Endothelial cell of umbilical vein (primary cell): ENCODE results near the gene HIVEP3. TPM values are rescaled to one million over a fixed set of nuclear protein-coding genes. Genes with fewer than 3 reads are reported as not detected.

Experiments
- BruUV-seq: library from RNA; stranded (reverse); fragments of 400-500 nt; replicated peaks from 2 replicates; lab custom pipeline; 2021; lab: Mats Ljungman, UMichigan
- CTCF ChIA-PET: fragments of 300-600, 350-600 bp; sonication (Branson Sonifier 250); formaldehyde crosslinking; loops from one replicate; lab custom pipeline; 2021; ENCODE audit warnings: antibody characterized with exemption, inconsistent platforms; lab: Charles Lee
- POLR2A ChIA-PET: fragments of 300-600, 350-600 bp; sonication (Branson Sonifier 250); formaldehyde crosslinking; loops from one replicate; lab custom pipeline; 2021; ENCODE audit warnings: antibody characterized with exemption, inconsistent platforms; lab: Charles Lee
- DNase-seq: peaks from one replicate; pipeline ENCODE4 v3.0.0-alpha.2; 2011; ENCODE audit warnings: low read depth, low spot score
- FAIRE-seq: peaks from 2 replicates; lab custom pipeline; 2011; peaks lifted over from hg19 to GRCh38; lab: Jason Lieb, UNC
- H2AFZ ChIP-seq: 2 replicates; pipeline ENCODE4 v1.6.0; 2012; ENCODE audit warnings: low read depth, low read length, control low read depth, inconsistent platforms
- H3K27ac ChIP-seq: 2 replicates; pipeline ENCODE4 v1.5.1; 2011; ENCODE audit warnings: low read depth, mild to moderate bottlenecking, control low read depth, low read length, moderate library complexity; ENCODE audit not compliant: insufficient read depth
- H3K27me3 ChIP-seq, 2 experiments: 2 replicates each; pipeline versions ENCODE4 v1.6.0 to v1.6.1; 2011; ENCODE audit warnings: low read length in 2 of 2, mixed read lengths in 1 of 2; ENCODE audit not compliant: control insufficient read depth in 2 of 2, insufficient read depth in 2 of 2
- H3K36me3 ChIP-seq, 2 experiments: 2 replicates in 1 of 2; 3 replicates in 1 of 2; pipeline ENCODE4 v1.5.1; 2011; ENCODE audit warnings: low read length in 2 of 2, mild to moderate bottlenecking in 1 of 2, moderate library complexity in 1 of 2; ENCODE audit not compliant: control insufficient read depth in 2 of 2, insufficient read depth in 2 of 2; ENCODE audit errors: extremely low read depth in 1 of 2
- H3K4me1 ChIP-seq: 3 replicates; pipeline ENCODE4 v1.5.1; 2011; ENCODE audit warnings: mild to moderate bottlenecking, low read length; ENCODE audit not compliant: control insufficient read depth, insufficient read depth; ENCODE audit errors: extremely low read depth
- H3K4me2 ChIP-seq: 2 replicates; pipeline ENCODE4 v1.6.1; 2011; ENCODE audit warnings: low read length, control low read depth, mixed read lengths; ENCODE audit not compliant: insufficient read depth
- H3K4me3 ChIP-seq, 3 experiments: fragments of 200-600 bp in 1 of 3; sonication (generic), shearing (Covaris generic) in 1 of 3; replicated peaks in 1 of 3; 2 replicates each; pipeline ENCODE4 v1.5.1; 2011 to 2016; ENCODE audit warnings: control low read depth in 3 of 3, low read length in 3 of 3, mild to moderate bottlenecking in 2 of 3, inconsistent platforms in 1 of 3, low read depth in 1 of 3, moderate library complexity in 1 of 3; ENCODE audit not compliant: insufficient read depth in 1 of 3
- H3K79me2 ChIP-seq: 2 replicates; pipeline ENCODE4 v1.6.0; 2012; ENCODE audit warnings: low read length, inconsistent platforms; ENCODE audit not compliant: control insufficient read depth, insufficient read depth
- H3K9ac ChIP-seq: replicated peaks from 2 replicates; pipeline ENCODE3; 2011; ENCODE audit warnings: low read length, control low read depth; ENCODE audit not compliant: insufficient read depth; ENCODE audit errors: extremely low read depth
- H3K9me1 ChIP-seq: replicated peaks from 3 replicates; pipeline ENCODE4 v1.6.0; 2011; ENCODE audit warnings: mild to moderate bottlenecking, low read length; ENCODE audit not compliant: control insufficient read depth, insufficient read depth; ENCODE audit errors: extremely low read depth
- H3K9me3 ChIP-seq: replicated peaks from 2 replicates; pipeline ENCODE4 v1.5.1; 2012; ENCODE audit warnings: low read length, inconsistent platforms; ENCODE audit not compliant: control insufficient read depth, insufficient read depth
- H4K20me1 ChIP-seq: replicated peaks from 2 replicates; pipeline ENCODE3; 2011; ENCODE audit warnings: mild to moderate bottlenecking, low read length; ENCODE audit not compliant: control insufficient read depth, insufficient read depth; ENCODE audit errors: extremely low read depth
- EZH2 ChIP-seq: IDR thresholded peaks from 2 replicates; pipeline ENCODE4 v1.6.1; 2012; ENCODE audit warnings: borderline replicate concordance, low read depth, mild to moderate bottlenecking, moderate library complexity, low read length, inconsistent platforms; ENCODE audit not compliant: severe bottlenecking
- FOS ChIP-seq: IDR thresholded peaks from 2 replicates; pipeline ENCODE4 v1.6.1; 2011; ENCODE audit warnings: mild to moderate bottlenecking, low read length, moderate library complexity, borderline replicate concordance; ENCODE audit not compliant: insufficient read depth
- GATA2 ChIP-seq: IDR thresholded peaks from 2 replicates; pipeline ENCODE4 v1.7.0; 2011; ENCODE audit warnings: low read depth, mild to moderate bottlenecking, moderate library complexity, mixed read lengths, low read length; ENCODE audit not compliant: insufficient read length, insufficient read depth
- JUN ChIP-seq: IDR thresholded peaks from 2 replicates; pipeline ENCODE4 v1.6.1; 2011; ENCODE audit warnings: borderline replicate concordance, low read depth; ENCODE audit not compliant: insufficient read length, insufficient read depth
- MAX ChIP-seq: IDR thresholded peaks from 2 replicates; pipeline ENCODE4 v1.6.1; 2011; ENCODE audit not compliant: insufficient read depth, insufficient read length
- MYC ChIP-seq: IDR thresholded peaks from one replicate; pipeline ENCODE4 v1.6.1; 2011; ENCODE audit warnings: mild to moderate bottlenecking, low read depth, low read length
- POLR2A ChIP-seq: IDR thresholded peaks from 2 replicates; pipeline ENCODE4 v1.6.1; 2012; ENCODE audit warnings: low read depth, mild to moderate bottlenecking, control low read depth, low read length
- POLR2AphosphoS5 ChIP-seq: IDR thresholded peaks from 2 replicates; pipeline ENCODE4 v1.6.1; 2012; ENCODE audit warnings: low read depth, mild to moderate bottlenecking, control low read depth, low read length, moderate library complexity; ENCODE audit not compliant: insufficient read depth
- dilution Hi-C: fragments of 300-500 bp; cut with MboI; formaldehyde crosslinking; loops from one replicate; pipeline ENCODE4 v1.15.0; 2019; ENCODE audit warnings: low sequenced_read_pairs; ENCODE audit not compliant: extremely low pct_ligation_motif_present
- intact Hi-C: fragments of 100-400 bp; cut with micrococcal nuclease; formaldehyde crosslinking; loops from one replicate; pipeline ENCODE4 v1.10.0; 2022
- polyA plus RNA-seq, 4 experiments: library from polyadenylated mRNA; depleted of rRNA in 3 of 4; stranded (reverse) in 3 of 4; unstranded in 1 of 4; fragments of >200 nt; gene quantifications; 2 replicates each; pipeline versions ENCODE4 v1.2.1 to v1.2.3, GENCODE V29; 2011 to 2012; ENCODE audit warnings: missing spikeins in 1 of 4
- total RNA-seq: library from RNA; stranded (reverse); gene quantifications from 2 replicates; pipeline ENCODE4 v1.2.3, GENCODE V29; 2021
- TF ChIP-seq, protein P1 (sequence below), 2 donors: IDR thresholded peaks; 1 replicate in 1 of 2; 2 replicates in 1 of 2; pipeline ENCODE4 v1.5.1; 2011; ENCODE audit warnings: low read length in 2 of 2, mild to moderate bottlenecking in 2 of 2, moderate library complexity in 2 of 2, control low read depth in 1 of 2, inconsistent platforms in 1 of 2, low read depth in 1 of 2; ENCODE audit not compliant: insufficient read depth in 1 of 2; ENCODE audit errors: extremely low read depth in 1 of 2

HIVEP3 gene
- total and polyA plus RNA-seq, 2 donors (not counting 3 experiments of a cell fraction or from before 2014, with no cell fraction given): 3.4 to 4.0 TPM

DNA sequence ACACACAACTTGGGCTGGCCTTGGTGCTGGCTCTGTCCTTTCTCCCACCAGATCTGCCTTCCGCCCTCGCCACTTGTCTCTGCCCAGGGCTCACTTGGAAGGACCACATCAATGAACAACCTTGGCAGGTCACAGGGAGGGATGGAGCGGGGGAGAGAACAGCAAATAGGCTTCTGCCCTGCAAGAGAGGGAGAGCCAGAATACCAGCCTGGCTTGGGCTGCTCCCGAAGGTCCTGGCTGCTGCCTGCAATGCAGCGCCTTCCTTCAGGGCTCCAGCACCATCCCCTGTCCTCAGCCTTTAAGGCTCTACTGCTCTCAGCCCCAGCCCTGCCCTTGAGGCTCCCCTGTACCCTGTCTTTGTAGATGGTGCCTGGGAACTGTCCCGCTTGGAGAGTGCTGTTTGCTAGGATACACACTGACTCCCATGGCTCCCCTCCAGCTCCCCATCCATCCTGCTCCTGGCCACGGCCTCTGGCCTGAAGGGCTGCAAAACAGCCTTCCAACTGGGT lies 43.8 kb downstream of the HIVEP3 start:
- H3K9me1 ChIP-seq: no peaks in the 10 kb centered on the region
- no peak overlapping the region for H3K27ac ChIP-seq
- H3K4me2 ChIP-seq: no peak overlapping the region
- no peaks in the 10 kb centered on the region for H4K20me1 ChIP-seq
- H3K9me3 ChIP-seq: no peaks in the 10 kb centered on the region
- no peak overlapping the region for H2AFZ ChIP-seq
- peaks cover 13% of the 10 kb centered on the region for H3K4me1 ChIP-seq
- no peaks in the 10 kb centered on the region for H3K79me2 ChIP-seq
- FAIRE-seq (no peak), DNase-seq (no peak)
- no peaks in the 10 kb centered on the region for H3K27me3 ChIP-seq
- no peak overlapping the region for H3K4me3 ChIP-seq
- H3K36me3 ChIP-seq: no peaks in the 10 kb centered on the region
- no TSS peak for BruUV-seq
- ChIA-PET CTCF (interaction anchor here (1.6 to 1.8 kb wide), 2 partner anchors 18 to 33 kb away, joined by 3 to 6 read pairs; no protein-coding TSS in a partner anchor), POLR2A (interaction anchor here (0.5 kb wide), 1 partner anchor 733 kb away, joined by 5 read pairs; no protein-coding TSS in a partner anchor)
- no peak overlapping the region for H3K9ac ChIP-seq
- dilution Hi-C loops: no loop called here
- no peak for TF ChIP-seq MYC
- TF ChIP-seq EZH2: no peak
- TF ChIP-seq GATA2: no peak
- TF ChIP-seq POLR2A: no peak
- intact Hi-C loops: no loop called here

DNA sequence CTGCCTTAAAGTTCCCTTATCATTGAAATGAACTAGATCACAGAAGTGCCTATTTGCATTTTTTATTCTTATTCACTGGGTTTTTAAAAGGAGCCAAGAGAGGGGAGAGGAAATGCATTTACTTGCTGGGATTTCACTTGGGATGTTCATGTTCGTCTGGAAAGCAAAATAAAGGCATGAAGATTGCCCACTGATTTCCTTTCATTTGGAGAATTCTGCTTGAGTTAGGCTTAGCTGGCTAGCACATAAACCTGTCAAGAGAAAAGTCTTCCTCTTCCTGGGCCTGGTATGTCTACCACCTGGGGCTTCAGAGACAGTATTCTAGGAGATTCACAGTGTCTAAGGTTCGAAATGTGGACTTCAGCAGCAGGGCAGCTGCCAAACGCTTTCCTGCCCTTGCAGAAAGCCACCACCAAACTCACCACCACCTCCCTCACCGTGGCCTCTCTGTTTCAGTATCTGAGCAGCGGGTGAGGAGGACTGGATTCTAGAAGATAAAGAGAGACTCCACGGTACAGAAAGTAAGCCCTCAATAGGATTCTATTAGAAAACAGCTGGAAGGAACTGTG lies 44.5 kb downstream of the HIVEP3 start:
- no peaks in the 10 kb centered on the region for H4K20me1 ChIP-seq
- H3K9ac ChIP-seq: no peak overlapping the region
- dilution Hi-C loops: no loop called here
- no peak for TF ChIP-seq MYC
- TF ChIP-seq JUN: no peak
- TF ChIP-seq FOS: no peak
- TF ChIP-seq GATA2: no peak
- no peak for TF ChIP-seq POLR2A
- no peak for TF ChIP-seq MAX
- no peak for TF ChIP-seq EZH2
- TF ChIP-seq, protein P1, sequence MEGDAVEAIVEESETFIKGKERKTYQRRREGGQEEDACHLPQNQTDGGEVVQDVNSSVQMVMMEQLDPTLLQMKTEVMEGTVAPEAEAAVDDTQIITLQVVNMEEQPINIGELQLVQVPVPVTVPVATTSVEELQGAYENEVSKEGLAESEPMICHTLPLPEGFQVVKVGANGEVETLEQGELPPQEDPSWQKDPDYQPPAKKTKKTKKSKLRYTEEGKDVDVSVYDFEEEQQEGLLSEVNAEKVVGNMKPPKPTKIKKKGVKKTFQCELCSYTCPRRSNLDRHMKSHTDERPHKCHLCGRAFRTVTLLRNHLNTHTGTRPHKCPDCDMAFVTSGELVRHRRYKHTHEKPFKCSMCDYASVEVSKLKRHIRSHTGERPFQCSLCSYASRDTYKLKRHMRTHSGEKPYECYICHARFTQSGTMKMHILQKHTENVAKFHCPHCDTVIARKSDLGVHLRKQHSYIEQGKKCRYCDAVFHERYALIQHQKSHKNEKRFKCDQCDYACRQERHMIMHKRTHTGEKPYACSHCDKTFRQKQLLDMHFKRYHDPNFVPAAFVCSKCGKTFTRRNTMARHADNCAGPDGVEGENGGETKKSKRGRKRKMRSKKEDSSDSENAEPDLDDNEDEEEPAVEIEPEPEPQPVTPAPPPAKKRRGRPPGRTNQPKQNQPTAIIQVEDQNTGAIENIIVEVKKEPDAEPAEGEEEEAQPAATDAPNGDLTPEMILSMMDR (IDR thresholded peaks at IDR 0.05; ENCODE audit: extremely low read depth in 1 of 2, insufficient read depth in 1 of 2, low read depth in 1 of 2, low read length in 2 of 2): no peak
- no peak for TF ChIP-seq POLR2AphosphoS5
- H3K36me3 ChIP-seq: no peaks in the 10 kb centered on the region
- H3K9me1 ChIP-seq: no peaks in the 10 kb centered on the region
- H2AFZ ChIP-seq: no peak overlapping the region
- BruUV-seq: no TSS peak
- ChIA-PET POLR2A (no interaction called here), CTCF (interaction anchor here (1.6 to 1.8 kb wide), 2 partner anchors 18 to 32 kb away, joined by 3 to 6 read pairs; no protein-coding TSS in a partner anchor)
- FAIRE-seq: no peak
- intact Hi-C loops: no loop called here
- DNase-seq: no peak
- peaks cover 19% of the 10 kb centered on the region for H3K4me1 ChIP-seq
- H3K4me2 ChIP-seq: no peak overlapping the region
- no peaks in the 10 kb centered on the region for H3K9me3 ChIP-seq
- H3K27me3 ChIP-seq: no peaks in the 10 kb centered on the region
- H3K4me3 ChIP-seq: no peak overlapping the region
- no peak overlapping the region for H3K27ac ChIP-seq
- no peaks in the 10 kb centered on the region for H3K79me2 ChIP-seq
